Erythroblast (primary cell): ENCODE measurements around the gene KAZN.

Source experiments
- GATA1 ChIP-seq: IDR thresholded peaks from 2 replicates; pipeline ENCODE4 v1.6.1; 2011; ENCODE audit warnings: low read depth, mild to moderate bottlenecking, control low read depth, low read length, moderate library complexity
- POLR2A ChIP-seq: IDR thresholded peaks from 2 replicates; pipeline ENCODE4 v1.6.1; 2011; ENCODE audit warnings: mild to moderate bottlenecking, low read length

GRCh38 chr1:14790982-14791381 is 192.5 kb downstream of the KAZN start:
- TF ChIP-seq POLR2A = no peak
- no peak for TF ChIP-seq GATA1
